ENCODE data around the gene YDJC. TPM values are rescaled to one million over a fixed set of nuclear protein-coding genes. Genes with fewer than 3 reads are reported as not detected.

The YDJC gene
- total and polyA plus RNA-seq, 2 of the 8 experiments (the other 6 are each of a cell fraction or from before 2014, with no cell fraction given), result 36.7 to 45.2 TPM

- Histone ChIP-seq H4K20me1 (replicated peaks in 1 of 2; ENCODE audit: control insufficient read depth in 1 of 2, insufficient read depth in 2 of 2, low read length in 2 of 2) (peaks cover 46 to 52% of the 10 kb centered on the region in 2 experiments), H3K56ac (replicated peaks; ENCODE audit: insufficient read length, low read depth, low read length) (no peak overlapping the region), H3K23ac (ENCODE audit: insufficient read length) (no peak overlapping the region), H4K91ac (replicated peaks; ENCODE audit: insufficient read length, low read length) (no peak overlapping the region), H3K79me2 (ENCODE audit: control insufficient read depth in 1 of 2, insufficient read depth in 2 of 2, low read length in 2 of 2) (peaks cover 13 to 94% of the 10 kb centered on the region in 2 experiments), H4K5ac (ENCODE audit: insufficient read length, low read depth, low read length) (no peak overlapping the region), H3K27me3 (replicated peaks in 1 of 4; ENCODE audit: control insufficient read depth in 3 of 4, extremely low read depth in 1 of 4, insufficient read depth in 3 of 4, low read length in 3 of 4) (no peaks in the 10 kb centered on the region), H3K18ac (ENCODE audit: extremely low read depth, low read length) (no peak overlapping the region), H2BK5ac (ENCODE audit: low read depth, low read length) (no peak overlapping the region), H4K8ac (ENCODE audit: extremely low read depth, insufficient read depth, low read length) (no peak overlapping the region), H2BK15ac (ENCODE audit: low read length) (no peak overlapping the region), H3K9ac (replicated peaks in 1 of 4; ENCODE audit: extremely low read depth in 1 of 4, low read depth in 3 of 4, low read length in 3 of 4) (no peak overlapping the region), H3K27ac (ENCODE audit: low read depth, low read length) (no peak overlapping the region), H3K79me1 (ENCODE audit: low read depth, low read length) (peaks cover 23% of the 10 kb centered on the region), H2AK5ac (ENCODE audit: low read depth, low read length) (no peak overlapping the region), H2BK12ac (ENCODE audit: low read depth, low read length) (no peak overlapping the region), H3K4me1 (replicated peaks in 1 of 4; ENCODE audit: control insufficient read depth in 3 of 4, insufficient read depth in 4 of 4, low read length in 3 of 4) (no peaks in the 10 kb centered on the region), H2BK120ac (replicated peaks; ENCODE audit: low read depth, low read length) (no peak overlapping the region), H3K4me2 (ENCODE audit: insufficient read depth in 1 of 2, low read depth in 2 of 2, low read length in 2 of 2) (no peak overlapping the region), H3K4ac (replicated peaks; ENCODE audit: insufficient read length, low read depth, low read length) (no peak overlapping the region), H3K23me2 (ENCODE audit: low read depth, low read length) (no peaks in the 10 kb centered on the region), H3K14ac (ENCODE audit: insufficient read length) (no peak overlapping the region), H2BK20ac (ENCODE audit: low read length) (no peak overlapping the region), H3K36me3 (ENCODE audit: control insufficient read depth in 2 of 4, insufficient read depth in 4 of 4, low read length in 3 of 4) (peaks cover 0 to 13% (median 9%) of the 10 kb centered on the region in 4 experiments; a peak in 4 of 8 replicates), H3K4me3 (ENCODE audit: extremely low read depth in 1 of 4, insufficient read depth in 2 of 4, low read depth in 3 of 4, low read length in 4 of 4) (no peak overlapping the region), H3K9me3 (ENCODE audit: insufficient read depth in 2 of 2, low read depth in 1 of 2, low read length in 1 of 2) (no peaks in the 10 kb centered on the region), H2AFZ (ENCODE audit: low read length) (no peak overlapping the region)
- POLR2A ChIA-PET (ENCODE audit: partially characterized antibody), result interaction anchor here (1.0 to 1.4 kb wide), 2 partner anchors 10 to 16 kb away, joined by 3 to 4 read pairs; no protein-coding TSS in a partner anchor
- FAIRE-seq (no peak), DNase-seq (ENCODE audit: low read depth in 1 of 2, low spot score in 2 of 2) (no peak)
- 90% methylated on average over 8 of the region's 8 CpGs; no CpG with 5 or more reads in 1 of the 2 experiments for WGBS, 2 experiments (ENCODE audit: extremely low coverage in 1 of 2, insufficient coverage in 1 of 2, insufficient read length in 1 of 2, insufficient replicate concordance in 2 of 2, low coverage in 1 of 2, low lambda C conversion rate in 2 of 2, missing lambda C conversion rate in 1 of 2)
- CTCF ChIA-PET (ENCODE audit: partially characterized antibody), result interaction anchor here (0.9 to 2.8 kb wide), 3 partner anchors 14 to 58 kb away, joined by 4 to 9 read pairs (median 4); partner anchors contain the start of gene YDJC
- no peak for TF ChIP-seq ATF3 (IDR thresholded peaks at IDR 0.05; ENCODE audit: insufficient read depth, low read depth, low read length)
- TF ChIP-seq POLR2A (IDR thresholded peaks at IDR 0.05; ENCODE audit: control extremely low read depth in 1 of 2, low read depth in 2 of 2, low read length in 2 of 2), result no peak
- no peak for TF ChIP-seq POU5F1 (IDR thresholded peaks at IDR 0.05; ENCODE audit: low read depth, low read length)
- no peak for TF ChIP-seq SP2 (IDR thresholded peaks at IDR 0.05; ENCODE audit: low read length)
- TF ChIP-seq CTCF (IDR thresholded peaks at IDR 0.05; ENCODE audit: control extremely low read depth in 1 of 3, insufficient read depth in 1 of 3, low read depth in 1 of 3, low read length in 3 of 3), result no peak
- no peak for TF ChIP-seq HDAC2 (IDR thresholded peaks at IDR 0.05; ENCODE audit: borderline replicate concordance in 1 of 2, low read depth in 2 of 2, low read length in 2 of 2)
- TF ChIP-seq SP4 (IDR thresholded peaks at IDR 0.05; ENCODE audit: low read length), result no peak
- TF ChIP-seq KDM4A (IDR thresholded peaks at IDR 0.05; ENCODE audit: low read depth, low read length, severe bottlenecking), result no peak
- TF ChIP-seq TCF12 (IDR thresholded peaks at IDR 0.05; ENCODE audit: low read depth, low read length), result no peak
- no peak for TF ChIP-seq RBBP5 (IDR thresholded peaks at IDR 0.05; ENCODE audit: borderline replicate concordance, low read depth, low read length)
- no peak for TF ChIP-seq BCL11A (IDR thresholded peaks at IDR 0.05; ENCODE audit: low read depth in 2 of 2, low read length in 2 of 2)
- no peak for TF ChIP-seq CREB1 (IDR thresholded peaks at IDR 0.05)
Observed at GRCh38 chr22:21589396-21589795, 40.4 kb downstream of the YDJC start.

All from H1 (cell line).